GM12878 (cell line): ENCODE measurements around the gene SRM. TPM values are rescaled to one million over a fixed set of nuclear protein-coding genes. Genes with fewer than 3 reads are reported as not detected.
A peak's percentile ranks its signal among the peaks of the same experiment; 100 is the strongest.
"Not testable (repeated sequence)": the region's sequence is repeated elsewhere in the genome, so short reads cannot be mapped to it uniquely, and the experiment has no call there.

ENCODE experiments used
- ATAC-seq: fragments of 200-7000 bp; cut with Tn5 transposase; 3 replicates; pipeline ENCODE4 v1.9.1; 2020; ENCODE audit warnings: mild to moderate bottlenecking, moderate library complexity
- BruUV-seq: library from RNA; stranded (reverse); fragments of 400-500 nt; replicated peaks from 2 replicates; lab custom pipeline; 2021; lab: Mats Ljungman, UMichigan
- CTCF ChIA-PET: fragments of 300-600 bp; sonication (Branson Sonifier 250); formaldehyde crosslinking; extraction: SDS; loops from one replicate; lab custom pipeline; 2021; ENCODE audit warnings: inconsistent platforms; lab: Yijun Ruan, JAX
- POLR2A ChIA-PET: fragments of 350-600 bp; formaldehyde crosslinking; extraction: SDS; loops from one replicate; lab custom pipeline; 2021; ENCODE audit warnings: inconsistent platforms; lab: Charles Lee
- RAD21 ChIA-PET: fragments of 300-600 bp; sonication (Branson Sonifier 250); formaldehyde crosslinking; loops from one replicate; lab custom pipeline; 2023; ENCODE audit warnings: antibody characterized with exemption; ENCODE audit not compliant: unreplicated experiment; lab: Charles Lee
- SMC1A ChIA-PET: fragments of 300-600 bp; sonication (Branson Sonifier 250); formaldehyde crosslinking; loops from one replicate; lab custom pipeline; 2023; ENCODE audit not compliant: unreplicated experiment, uncharacterized antibody; lab: Charles Lee
- DNase-seq: peaks from one replicate; pipeline ENCODE4 v3.0.0-alpha.2; 2011; ENCODE audit warnings: low read depth, low spot score
- FAIRE-seq: peaks from 3 replicates; lab custom pipeline; 2011; peaks lifted over from hg19 to GRCh38; lab: Jason Lieb, UNC
- H2AFZ ChIP-seq: 2 replicates; pipeline ENCODE4 v1.6.0; 2011; ENCODE audit warnings: low read depth, low read length, control low read depth; ENCODE audit not compliant: control insufficient read depth
- H3K27ac ChIP-seq: 2 replicates; pipeline ENCODE4 v1.5.1; 2011; ENCODE audit warnings: control low read depth; ENCODE audit not compliant: control insufficient read depth, insufficient read depth
- H3K27me3 ChIP-seq, 2 experiments: replicated peaks in 1 of 2; 2 replicates each; pipeline versions ENCODE4 v1.6.0 to v1.6.1; 2011; ENCODE audit warnings: low read length in 1 of 2; ENCODE audit not compliant: control insufficient read depth in 2 of 2, insufficient read depth in 2 of 2
- H3K36me3 ChIP-seq, 2 experiments: 2 replicates each; pipeline ENCODE4 v1.5.1; 2011; ENCODE audit warnings: low read length in 1 of 2; ENCODE audit not compliant: control insufficient read depth in 2 of 2, insufficient read depth in 2 of 2
- H3K4me1 ChIP-seq: 2 replicates; pipeline ENCODE4 v1.6.1; 2011; ENCODE audit warnings: mild to moderate bottlenecking, low read length, moderate library complexity, mixed read lengths; ENCODE audit not compliant: control insufficient read depth, insufficient read depth
- H3K4me2 ChIP-seq: 2 replicates; pipeline ENCODE4 v1.6.0; 2011; ENCODE audit warnings: control low read depth; ENCODE audit not compliant: control insufficient read depth, insufficient read depth
- H3K4me3 ChIP-seq: fragments of 200-600 bp; sonication (generic); 2 replicates; pipeline ENCODE4 v1.5.1; 2016
- H3K79me2 ChIP-seq: 2 replicates; pipeline ENCODE4 v1.6.0; 2011; ENCODE audit warnings: low read length; ENCODE audit not compliant: control insufficient read depth, insufficient read depth
- H3K9ac ChIP-seq: 2 replicates; pipeline ENCODE4 v1.8.0; 2011; ENCODE audit warnings: low read length, control low read depth, mixed read lengths; ENCODE audit not compliant: control insufficient read depth, insufficient read depth
- H3K9me3 ChIP-seq: replicated peaks from 3 replicates; pipeline ENCODE4 v1.5.1; 2011; ENCODE audit warnings: mild to moderate bottlenecking, low read length; ENCODE audit not compliant: control insufficient read depth, insufficient read depth
- H4K20me1 ChIP-seq: 2 replicates; pipeline ENCODE4 v1.6.0; 2011; ENCODE audit not compliant: control insufficient read depth, insufficient read depth
- FOS ChIP-seq: IDR thresholded peaks from 3 replicates; pipeline ENCODE4 v1.6.1; 2011; ENCODE audit warnings: borderline replicate concordance; ENCODE audit not compliant: insufficient read length; ENCODE audit errors: extremely low read depth
- JUND ChIP-seq: IDR thresholded peaks from 2 replicates; pipeline ENCODE4 v1.6.1; 2012; ENCODE audit warnings: low read depth, mild to moderate bottlenecking, low read length, improper control_type of control experiment, moderate library complexity
- MXI1 ChIP-seq: fragments of 150-350 bp; IDR thresholded peaks from 2 replicates; pipeline ENCODE4 v1.6.1; 2011; ENCODE audit warnings: low read depth, mild to moderate bottlenecking, inconsistent platforms, low read length, improper control_type of control experiment
- PAX5 ChIP-seq: IDR thresholded peaks from 2 replicates; pipeline ENCODE4 v1.6.1; 2011; ENCODE audit warnings: low read depth, low read length, borderline replicate concordance
- PKNOX1 ChIP-seq: fragments of 450-650 bp; IDR thresholded peaks from 2 replicates; pipeline ENCODE4 v1.6.1; 2016; ENCODE audit warnings: mild to moderate bottlenecking
- WGBS: methylation state at CpG from one replicate; pipeline ENCODE4 v1.1.6; 2016; ENCODE audit warnings: low lambda C conversion rate; ENCODE audit not compliant: insufficient replicate concordance, insufficient coverage; ENCODE audit errors: missing lambda C conversion rate; 5-methylcytosine and 5-hydroxymethylcytosine counted together
- in situ Hi-C: fragments of 300-500 bp; cut with MboI; formaldehyde crosslinking; loops from 9 replicates; pipeline ENCODE4 v1.14.3; 2018; ENCODE audit warnings: mixed read lengths
- intact Hi-C: fragments of 100-400 bp; cut with micrococcal nuclease; formaldehyde crosslinking; loops from one replicate; pipeline ENCODE4 v1.14.2; 2022; ENCODE audit not compliant: unreplicated experiment
- polyA plus RNA-seq, 11 experiments: library from polyadenylated mRNA; depleted of rRNA in 4 of 11; unstranded in 6 of 11; stranded (reverse) in 5 of 11; fragments of >200 nt; fragmentation: Nextera tagmentation in 4 of 11; fragmentation: Illumina TruSeq in 1 of 11; extraction: Ambion mirVana in 4 of 11; extraction: Trizol in 1 of 11; gene quantifications; 1 replicate in 1 of 11; 2 replicates in 10 of 11; pipeline versions ENCODE4 v1.2.1 to v1.2.3, GENCODE V29; 2011 to 2016; ENCODE audit warnings: inconsistent platforms in 2 of 11, missing spikeins in 2 of 11, low read depth in 1 of 11
- total RNA-seq, 4 experiments: library from RNA; depleted of rRNA in 3 of 4; stranded (reverse); fragments of >200 nt in 3 of 4; fragmentation: Illumina TruSeq in 1 of 4; extraction: Trizol in 1 of 4; gene quantifications; 2 replicates each; pipeline versions ENCODE4 v1.2.1 to v1.2.3, GENCODE V29; 2013 to 2021

Gene SRM
- total and polyA plus RNA-seq, 10 of the 15 experiments (the other 5 are each of a cell fraction or from before 2014, with no cell fraction given): 16.7 to 255 (median 81.2) TPM

- TF ChIP-seq JUND (no peak), MXI1 (peak; percentile 57; the same call in 1 of the 2 replicates), FOS (no peak), PAX5 (no peak)
Observed at GRCh38 chr1:11037740-11038182, 22.1 kb downstream of the SRM start (continued).

GRCh38 chr1:11037019-11037739, 22.6 kb downstream of the SRM start:
- not testable (repeated sequence) for H3K9ac ChIP-seq, H3K27me3 ChIP-seq, FAIRE-seq, H3K4me2 ChIP-seq, H3K9me3 ChIP-seq, H3K36me3 ChIP-seq, H3K79me2 ChIP-seq, ATAC-seq, H2AFZ ChIP-seq, H3K27ac ChIP-seq, BruUV-seq, DNase-seq, H4K20me1 ChIP-seq, H3K4me1 ChIP-seq
- intact Hi-C loops (loop anchor here (1.0 kb wide), 3 partner anchors 35 to 608 kb away; no protein-coding TSS in a partner anchor), in situ Hi-C loops (loop anchor here (5.0 kb wide), 1 partner anchor 605 kb away; no protein-coding TSS in a partner anchor)
- WGBS: 44% methylated on average over 18 of the region's 18 CpGs
- ChIA-PET CTCF (interaction anchor here (0.6 to 4.7 kb wide), 81 partner anchors 9 to 770 kb away, joined by 3 to 132 read pairs (median 5); partner anchors contain the start of genes AGTRAP, EXOSC10, MTOR and SRM), POLR2A (interaction anchor here (0.6 to 1.2 kb wide), 5 partner anchors 10 to 440 kb away, joined by 3 to 9 read pairs (median 4); no protein-coding TSS in a partner anchor), RAD21 (interaction anchor here (0.5 to 4.4 kb wide), 35 partner anchors 10 to 682 kb away, joined by 3 to 91 read pairs (median 6); partner anchors contain the start of genes EXOSC10, FBXO2, FBXO44 and FBXO6), SMC1A (interaction anchor here (0.6 to 4.3 kb wide), 50 partner anchors 10 to 777 kb away, joined by 3 to 57 read pairs (median 4); partner anchors contain the start of genes EXOSC10 and MTOR)
- 0 out of 2 replicates have a peak, but pooled peaks have one; percentile 43 for TF ChIP-seq PKNOX1
- TF ChIP-seq, all 136 proteins: peak for 1; not testable (repeated sequence) for 135
- H3K4me3 ChIP-seq: not testable (repeated sequence)
